Measurements from ENCODE around the gene CPT1A. TPM values are rescaled to one million over a fixed set of nuclear protein-coding genes. Genes with fewer than 3 reads are reported as not detected.

The CPT1A gene
- total RNA-seq, 1 donor from 2014 or later: 76.3 TPM

GRCh38 chr11:68792400-68792966 lies 49.2 kb downstream of the CPT1A start:
- intact Hi-C loops (cut with DNase I): no loop called here
- H3K9me3 ChIP-seq: no peaks in the 10 kb centered on the region
- no peak for TF ChIP-seq CTCF (IDR thresholded peaks at IDR 0.05)
- H3K4me1 ChIP-seq: no peaks in the 10 kb centered on the region
- H3K27me3 ChIP-seq: no peaks in the 10 kb centered on the region
- no peak overlapping the region for H3K4me3 ChIP-seq
- peaks cover 76 to 94% of the 10 kb centered on the region in 2 donors for H3K36me3 ChIP-seq
- no peak for DNase-seq (ENCODE audit: low spot score in 2 of 2)
- H3K27ac ChIP-seq: no peak overlapping the region

DNA sequence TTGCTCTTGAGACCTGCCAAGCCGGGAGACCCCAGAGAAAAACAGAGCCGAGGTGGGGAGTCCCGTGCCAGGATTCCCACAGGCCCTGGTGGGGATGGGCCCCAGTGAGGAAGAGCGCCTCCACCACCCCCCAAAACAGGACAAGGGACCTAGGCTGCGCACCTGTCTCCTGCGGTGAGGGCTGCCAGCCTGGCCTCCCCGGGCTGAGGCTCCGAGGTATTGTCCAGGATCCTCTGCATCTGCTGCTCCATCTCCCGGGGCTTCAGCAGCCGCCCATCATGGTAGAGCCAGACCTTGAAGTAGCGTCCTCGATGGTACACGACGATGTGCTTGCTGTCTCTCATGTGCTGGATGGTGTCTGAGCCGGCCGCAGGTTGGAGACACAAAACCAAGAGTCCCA lies 57.1 kb downstream of the CPT1A start:
- intact Hi-C loops (cut with DNase I): no loop called here
- Histone ChIP-seq H3K9me3 (no peaks in the 10 kb centered on the region), H3K27me3 (no peaks in the 10 kb centered on the region), H3K4me3 (no peak overlapping the region), H3K27ac (no peak overlapping the region), H3K4me1 (no peaks in the 10 kb centered on the region), H3K36me3 (peaks cover 84 to 97% of the 10 kb centered on the region in 2 donors)
- TF ChIP-seq CTCF (IDR thresholded peaks at IDR 0.05): no peak
- DNase-seq (ENCODE audit: low spot score in 2 of 2): no peak

GRCh38 chr11:68783216-68783821 lies 58.4 kb downstream of the CPT1A start:
- no peaks in the 10 kb centered on the region for H3K4me1 ChIP-seq
- DNase-seq (ENCODE audit: low spot score in 2 of 2): no peak
- intact Hi-C loops (cut with DNase I): no loop called here
- no peak overlapping the region for H3K27ac ChIP-seq
- H3K9me3 ChIP-seq: no peaks in the 10 kb centered on the region
- H3K36me3 ChIP-seq: peaks cover 86 to 100% of the 10 kb centered on the region in 2 donors
- no peaks in the 10 kb centered on the region for H3K27me3 ChIP-seq
- no peak for TF ChIP-seq CTCF (IDR thresholded peaks at IDR 0.05)
- no peak overlapping the region for H3K4me3 ChIP-seq

DNA sequence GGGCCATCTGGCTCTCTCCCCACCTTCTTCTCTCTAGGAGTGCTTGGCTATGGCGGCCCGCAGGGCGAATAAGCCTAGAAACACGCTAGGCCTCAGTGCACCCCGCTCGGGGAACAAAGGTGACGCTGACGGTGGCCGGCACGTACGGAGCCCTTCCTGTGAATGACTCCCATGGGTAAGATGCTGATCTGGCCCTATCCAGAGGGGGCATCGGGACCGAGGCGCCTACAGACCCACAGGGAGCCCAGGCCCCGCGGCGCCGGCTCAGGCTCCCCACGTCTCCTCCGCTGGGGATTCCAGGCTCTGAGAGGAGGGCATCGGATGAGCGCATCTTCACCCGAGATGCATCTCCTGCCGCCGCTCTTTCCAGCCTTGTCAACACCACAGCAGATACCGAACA lies 59.0 kb downstream of the CPT1A start:
- no peaks in the 10 kb centered on the region for H3K4me1 ChIP-seq
- H3K27me3 ChIP-seq: no peaks in the 10 kb centered on the region
- no peak overlapping the region for H3K27ac ChIP-seq
- H3K9me3 ChIP-seq: no peaks in the 10 kb centered on the region
- TF ChIP-seq CTCF (IDR thresholded peaks at IDR 0.05): no peak
- intact Hi-C loops (cut with DNase I): no loop called here
- H3K36me3 ChIP-seq: peaks cover 88 to 100% of the 10 kb centered on the region in 2 donors
- no peak for DNase-seq (ENCODE audit: low spot score in 2 of 2)
- no peak overlapping the region for H3K4me3 ChIP-seq

DNA sequence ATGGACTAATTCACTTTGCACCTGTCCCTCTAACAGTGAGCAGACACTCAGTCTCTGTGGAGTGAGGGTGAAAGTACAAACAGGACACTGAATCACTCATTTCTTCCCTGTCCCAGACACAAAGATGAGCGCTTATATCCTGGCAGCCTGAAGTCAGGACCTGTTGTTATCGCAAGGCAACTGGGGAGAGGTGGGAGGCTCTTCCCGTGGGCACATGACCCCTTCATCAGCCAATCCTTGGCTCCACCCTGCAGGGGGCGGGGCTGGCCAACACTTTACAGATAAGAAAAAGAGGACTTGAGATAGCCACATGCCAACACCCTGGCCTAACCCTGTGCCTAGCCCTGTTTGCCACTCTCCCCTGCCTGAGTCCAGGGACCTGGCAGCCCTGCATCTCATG lies 60.9 kb downstream of the CPT1A start:
- Histone ChIP-seq H3K4me3 (no peak overlapping the region), H3K9me3 (no peaks in the 10 kb centered on the region), H3K4me1 (no peaks in the 10 kb centered on the region), H3K27ac (no peak overlapping the region), H3K27me3 (no peaks in the 10 kb centered on the region), H3K36me3 (peaks cover 88 to 100% of the 10 kb centered on the region in 2 donors)
- no peak for TF ChIP-seq CTCF (IDR thresholded peaks at IDR 0.05)
- no peak for DNase-seq (ENCODE audit: low spot score in 2 of 2)
- intact Hi-C loops (cut with DNase I): no loop called here

All from ascending aorta (tissue), 2 donors.